ENCODE results near the gene TOM1L2. TPM values are rescaled to one million over a fixed set of nuclear protein-coding genes. Genes with fewer than 3 reads are reported as not detected.

The TOM1L2 gene
- total RNA-seq, 1 experiment from 2014 or later = 12.8 TPM

GRCh38 chr17:17823433-17824118, 148.6 kb downstream of the TOM1L2 start:
- peaks cover 15% of the 10 kb centered on the region for H3K36me3 ChIP-seq
- peak; percentile 84 for DNase-seq

GRCh38 chr17:17822616-17823015, 149.6 kb downstream of the TOM1L2 start:
- no peaks in the 10 kb centered on the region for H3K27me3 ChIP-seq

More at GRCh38 chr17:17823433-17824118, 148.6 kb downstream of the TOM1L2 start:
- H3K4me3 ChIP-seq = peak overlapping the region; percentile 44
- H3K9me3 ChIP-seq = no peaks in the 10 kb centered on the region
- no peaks in the 10 kb centered on the region for H3K27me3 ChIP-seq

GRCh38 chr17:17822189-17822588, 150.0 kb downstream of the TOM1L2 start:
- Histone ChIP-seq H3K27me3 (no peaks in the 10 kb centered on the region), H3K4me3 (peak overlapping the region; percentile 44), H3K9me3 (no peaks in the 10 kb centered on the region), H3K36me3 (peaks cover 21% of the 10 kb centered on the region)
- DNase-seq = peak; percentile 83

More at GRCh38 chr17:17822616-17823015, 149.6 kb downstream of the TOM1L2 start:
- Histone ChIP-seq H3K4me3 (peak overlapping the region; percentile 44), H3K36me3 (peaks cover 19% of the 10 kb centered on the region), H3K9me3 (no peaks in the 10 kb centered on the region)
- no peak for DNase-seq

- DNase-seq = no peak
- no peak overlapping the region for H3K4me3 ChIP-seq
- H3K27me3 ChIP-seq = no peaks in the 10 kb centered on the region
- H3K9me3 ChIP-seq = no peaks in the 10 kb centered on the region
- peaks cover 21% of the 10 kb centered on the region for H3K36me3 ChIP-seq
These were observed 151.6 kb downstream of the TOM1L2 start for GRCh38 chr17:17820463-17821158.

GRCh38 chr17:17820046-17820445, 152.2 kb downstream of the TOM1L2 start:
- Histone ChIP-seq H3K36me3 (peaks cover 21% of the 10 kb centered on the region), H3K4me3 (no peak overlapping the region), H3K9me3 (no peaks in the 10 kb centered on the region), H3K27me3 (no peaks in the 10 kb centered on the region)
- no peak for DNase-seq

- Histone ChIP-seq H3K9me3 (no peaks in the 10 kb centered on the region), H3K36me3 (peaks cover 21% of the 10 kb centered on the region), H3K27me3 (no peaks in the 10 kb centered on the region), H3K4me3 (no peak overlapping the region)
- DNase-seq = peak; percentile 54
These were observed 152.6 kb downstream of the TOM1L2 start for GRCh38 chr17:17819561-17819995.

- no peak for DNase-seq
- Histone ChIP-seq H3K36me3 (peaks cover 21% of the 10 kb centered on the region), H3K27me3 (no peaks in the 10 kb centered on the region), H3K9me3 (no peaks in the 10 kb centered on the region), H3K4me3 (no peak overlapping the region)
These were observed 153.1 kb downstream of the TOM1L2 start for GRCh38 chr17:17819111-17819510.

- Histone ChIP-seq H3K9me3 (no peaks in the 10 kb centered on the region), H3K36me3 (peaks cover 21% of the 10 kb centered on the region), H3K27me3 (no peaks in the 10 kb centered on the region), H3K4me3 (no peak overlapping the region)
- DNase-seq = peak; percentile 46
These were observed 154.1 kb downstream of the TOM1L2 start for GRCh38 chr17:17818088-17818526.

- no peaks in the 10 kb centered on the region for H3K9me3 ChIP-seq
- no peak for DNase-seq
- H3K36me3 ChIP-seq = peaks cover 16% of the 10 kb centered on the region
- H3K27me3 ChIP-seq = no peaks in the 10 kb centered on the region
- H3K4me3 ChIP-seq = no peak overlapping the region
These were observed 154.7 kb downstream of the TOM1L2 start for GRCh38 chr17:17817552-17817947.

- peaks cover 21% of the 10 kb centered on the region for H3K36me3 ChIP-seq
- H3K27me3 ChIP-seq = no peaks in the 10 kb centered on the region
- H3K4me3 ChIP-seq = no peak overlapping the region
- no peaks in the 10 kb centered on the region for H3K9me3 ChIP-seq
- no peak for DNase-seq
These were observed 155.2 kb downstream of the TOM1L2 start for GRCh38 chr17:17816831-17817551.

GRCh38 chr17:17816240-17816814, 155.9 kb downstream of the TOM1L2 start:
- Histone ChIP-seq H3K27me3 (no peaks in the 10 kb centered on the region), H3K4me3 (no peak overlapping the region), H3K9me3 (no peaks in the 10 kb centered on the region), H3K36me3 (peaks cover 22% of the 10 kb centered on the region)
- DNase-seq = no peak

GRCh38 chr17:17815436-17816200, 156.6 kb downstream of the TOM1L2 start:
- no peak for DNase-seq
- Histone ChIP-seq H3K36me3 (peaks cover 26% of the 10 kb centered on the region), H3K4me3 (no peak overlapping the region), H3K9me3 (no peaks in the 10 kb centered on the region), H3K27me3 (no peaks in the 10 kb centered on the region)

- H3K9me3 ChIP-seq = no peaks in the 10 kb centered on the region
- DNase-seq = no peak
- H3K4me3 ChIP-seq = no peak overlapping the region
- peaks cover 31% of the 10 kb centered on the region for H3K36me3 ChIP-seq
- H3K27me3 ChIP-seq = no peaks in the 10 kb centered on the region
These were observed 157.2 kb downstream of the TOM1L2 start for GRCh38 chr17:17815062-17815406.

GRCh38 chr17:17814162-17815061, 157.8 kb downstream of the TOM1L2 start:
- H3K36me3 ChIP-seq = peaks cover 29% of the 10 kb centered on the region
- DNase-seq = no peak
- H3K4me3 ChIP-seq = no peak overlapping the region
- no peaks in the 10 kb centered on the region for H3K27me3 ChIP-seq
- H3K9me3 ChIP-seq = no peaks in the 10 kb centered on the region

- H3K4me3 ChIP-seq = no peak overlapping the region
- peaks cover 23% of the 10 kb centered on the region for H3K36me3 ChIP-seq
- no peaks in the 10 kb centered on the region for H3K9me3 ChIP-seq
- DNase-seq = no peak
- no peaks in the 10 kb centered on the region for H3K27me3 ChIP-seq
These were observed 158.5 kb downstream of the TOM1L2 start for GRCh38 chr17:17813725-17814095.
